OCI-LY3 (cell line): ENCODE results near the gene AHCYL1.

Source experiments
- H2AFZ ChIP-seq: fragments of 200-600, 300-600 bp; shearing (Covaris generic); 2 replicates; pipeline ENCODE4 v1.6.0; 2014; ENCODE audit warnings: antibody characterized with exemption, low read depth, low read length
- H3K27ac ChIP-seq: fragments of 200-600, 300-600 bp; sonication (generic); 2 replicates; pipeline ENCODE4 v1.5.1; 2014; ENCODE audit warnings: mild to moderate bottlenecking, low read length, moderate library complexity, mixed read lengths
- H3K27me3 ChIP-seq: fragments of 200-600, 300-600 bp; sonication (generic); 2 replicates; pipeline ENCODE4 v1.6.1; 2014; ENCODE audit warnings: low read depth, low read length, mixed read lengths
- H3K36me3 ChIP-seq: fragments of 200-600, 300-600 bp; sonication (generic); replicated peaks from 2 replicates; pipeline ENCODE3; 2014; ENCODE audit warnings: low read depth, low read length, mixed read lengths
- H3K4me1 ChIP-seq: fragments of 300-600, 200-600 bp; sonication (generic); 2 replicates; pipeline ENCODE4 v1.6.1; 2014; ENCODE audit warnings: low read length, mixed read lengths
- H3K4me2 ChIP-seq: fragments of 200-600, 300-600 bp; sonication (generic); 2 replicates; pipeline ENCODE4 v1.6.1; 2014; ENCODE audit warnings: low read length, mixed read lengths
- H3K4me3 ChIP-seq: fragments of 300-600, 200-600 bp; sonication (generic); 2 replicates; pipeline ENCODE4 v1.5.1; 2014; ENCODE audit warnings: antibody characterized with exemption, mild to moderate bottlenecking, low read length, moderate library complexity
- H3K79me2 ChIP-seq: fragments of 300-600, 200-600 bp; shearing (Covaris generic); 2 replicates; pipeline ENCODE4 v1.6.1; 2014; ENCODE audit warnings: mild to moderate bottlenecking, low read length, mixed read lengths
- H3K9ac ChIP-seq: fragments of 300-600, 200-600 bp; shearing (Covaris generic); 2 replicates; pipeline ENCODE4 v1.6.0; 2014; ENCODE audit warnings: mild to moderate bottlenecking, low read length, moderate library complexity
- H3K9me3 ChIP-seq: fragments of 200-600, 300-600 bp; shearing (Covaris generic); 2 replicates; pipeline ENCODE4 v1.6.1; 2014; ENCODE audit warnings: low read length, mixed read lengths; ENCODE audit not compliant: insufficient read depth
- H4K20me1 ChIP-seq: fragments of 200-600, 300-600 bp; sonication (generic); 2 replicates; pipeline ENCODE4 v1.6.1; 2016; ENCODE audit warnings: low read length, mixed read lengths; ENCODE audit not compliant: insufficient read depth
- EZH2phosphoT487 ChIP-seq: fragments of 200-600 bp; shearing (Covaris generic); IDR thresholded peaks from 2 replicates; pipeline ENCODE4 v1.6.1; 2018; ENCODE audit warnings: antibody characterized with exemption, mixed run types, low read depth
- TF ChIP-seq, protein P1 (sequence below): fragments of 200-600, 300-600 bp; sonication (generic); IDR thresholded peaks from 2 replicates; pipeline ENCODE4 v1.5.1; 2014; ENCODE audit warnings: antibody characterized with exemption, low read length, low read depth

Gene AHCYL1

DNA sequence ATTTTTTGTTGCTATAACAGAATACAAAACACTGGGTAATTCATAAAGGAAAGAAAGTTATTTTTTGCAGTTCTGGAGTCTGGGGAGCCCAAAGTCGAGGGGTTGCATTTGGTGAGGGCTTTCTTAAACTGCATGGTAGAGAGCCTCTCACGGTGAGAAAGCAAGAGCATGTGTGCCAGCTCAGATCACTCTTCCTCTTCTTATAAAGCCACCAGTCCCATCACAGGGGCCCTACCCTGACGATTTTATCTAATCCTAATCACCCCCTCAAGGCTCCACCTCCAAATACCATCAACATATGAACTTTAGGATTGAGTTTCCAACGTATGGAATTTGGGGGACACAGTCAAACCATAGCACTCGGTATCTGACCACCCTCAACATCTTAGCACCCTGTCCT, 48.9 kb downstream of the AHCYL1 start:
- Histone ChIP-seq H2AFZ (peak overlapping the region; percentile 81), H3K27ac (peak overlapping the region; percentile 68), H3K36me3 (peaks cover 4% of the 10 kb centered on the region), H4K20me1 (no peaks in the 10 kb centered on the region), H3K4me3 (peak overlapping the region; percentile 95), H3K4me1 (peaks cover 30% of the 10 kb centered on the region), H3K79me2 (peaks cover 19% of the 10 kb centered on the region), H3K4me2 (peak overlapping the region; percentile 96), H3K9me3 (no peaks in the 10 kb centered on the region), H3K9ac (no peak overlapping the region), H3K27me3 (no peaks in the 10 kb centered on the region)
- no peak for TF ChIP-seq EZH2phosphoT487
- TF ChIP-seq, protein P1, sequence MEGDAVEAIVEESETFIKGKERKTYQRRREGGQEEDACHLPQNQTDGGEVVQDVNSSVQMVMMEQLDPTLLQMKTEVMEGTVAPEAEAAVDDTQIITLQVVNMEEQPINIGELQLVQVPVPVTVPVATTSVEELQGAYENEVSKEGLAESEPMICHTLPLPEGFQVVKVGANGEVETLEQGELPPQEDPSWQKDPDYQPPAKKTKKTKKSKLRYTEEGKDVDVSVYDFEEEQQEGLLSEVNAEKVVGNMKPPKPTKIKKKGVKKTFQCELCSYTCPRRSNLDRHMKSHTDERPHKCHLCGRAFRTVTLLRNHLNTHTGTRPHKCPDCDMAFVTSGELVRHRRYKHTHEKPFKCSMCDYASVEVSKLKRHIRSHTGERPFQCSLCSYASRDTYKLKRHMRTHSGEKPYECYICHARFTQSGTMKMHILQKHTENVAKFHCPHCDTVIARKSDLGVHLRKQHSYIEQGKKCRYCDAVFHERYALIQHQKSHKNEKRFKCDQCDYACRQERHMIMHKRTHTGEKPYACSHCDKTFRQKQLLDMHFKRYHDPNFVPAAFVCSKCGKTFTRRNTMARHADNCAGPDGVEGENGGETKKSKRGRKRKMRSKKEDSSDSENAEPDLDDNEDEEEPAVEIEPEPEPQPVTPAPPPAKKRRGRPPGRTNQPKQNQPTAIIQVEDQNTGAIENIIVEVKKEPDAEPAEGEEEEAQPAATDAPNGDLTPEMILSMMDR = no peak

DNA sequence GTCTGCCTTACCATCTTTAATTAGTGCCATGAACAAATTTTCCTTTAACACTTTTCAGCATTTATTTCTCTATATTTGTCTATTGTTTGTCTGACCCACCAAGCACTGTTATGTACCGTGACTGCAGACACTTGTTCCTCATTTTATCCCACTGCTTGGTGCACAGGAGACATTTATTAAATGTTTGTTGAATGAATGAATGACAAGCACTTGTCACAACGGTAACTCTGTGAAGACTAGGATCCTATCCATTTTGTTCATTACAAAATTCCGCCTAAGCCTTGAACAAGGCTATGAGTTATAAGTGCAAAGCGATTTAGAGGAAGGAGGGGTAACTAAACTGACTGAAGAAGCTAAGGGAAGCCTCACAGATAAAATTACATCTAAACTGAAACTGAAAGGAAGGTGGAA, 49.5 kb downstream of the AHCYL1 start:
- TF ChIP-seq, protein P1 = no peak
- no peak for TF ChIP-seq EZH2phosphoT487
- H3K27ac ChIP-seq = peak overlapping the region; percentile 68
- peaks cover 9% of the 10 kb centered on the region for H3K36me3 ChIP-seq
- H3K27me3 ChIP-seq = no peaks in the 10 kb centered on the region
- H3K4me2 ChIP-seq = peak overlapping the region; percentile 96
- no peaks in the 10 kb centered on the region for H4K20me1 ChIP-seq
- H2AFZ ChIP-seq = peak overlapping the region; percentile 71; the same call in 1 of the 2 replicates
- H3K4me1 ChIP-seq = peaks cover 30% of the 10 kb centered on the region
- peaks cover 19% of the 10 kb centered on the region for H3K79me2 ChIP-seq
- H3K4me3 ChIP-seq = peak overlapping the region; percentile 95
- H3K9me3 ChIP-seq = no peaks in the 10 kb centered on the region
- H3K9ac ChIP-seq = peak overlapping the region; percentile 67

DNA sequence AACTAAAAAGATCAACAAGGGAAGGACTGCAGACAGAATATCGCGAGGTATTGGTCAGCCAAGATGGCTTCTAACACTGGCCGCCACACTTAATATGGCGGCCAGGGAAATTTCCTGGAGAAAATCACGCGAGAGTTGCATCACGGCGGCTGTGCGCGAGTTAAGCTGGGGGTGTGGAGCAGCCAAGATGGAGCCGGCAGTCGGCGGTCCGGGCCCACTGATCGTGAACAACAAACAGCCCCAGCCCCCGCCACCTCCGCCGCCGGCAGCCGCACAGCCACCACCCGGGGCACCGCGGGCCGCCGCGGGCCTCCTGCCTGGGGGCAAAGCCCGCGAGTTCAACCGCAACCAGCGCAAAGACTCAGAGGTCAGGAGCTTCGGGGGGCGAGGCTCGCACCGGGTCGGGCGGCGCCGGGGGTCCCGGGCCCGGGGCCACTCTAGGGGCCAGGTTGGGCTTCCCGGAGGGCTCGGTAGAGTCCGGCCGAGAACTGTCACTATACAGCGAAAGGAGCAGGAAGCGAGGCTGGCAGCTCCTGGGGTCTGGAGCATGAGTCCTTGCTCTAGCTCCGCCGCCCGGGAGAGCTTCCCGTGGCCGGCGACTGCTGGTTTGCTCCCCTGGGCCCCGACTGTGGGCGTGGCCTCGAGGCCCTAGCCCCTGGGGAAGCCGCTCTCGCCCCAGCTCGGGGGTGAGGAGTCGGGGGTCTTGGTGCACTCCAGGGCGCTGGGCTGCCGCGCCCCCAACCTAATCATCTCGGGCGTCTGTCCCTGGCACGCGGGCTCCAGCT, 50.1 kb downstream of the AHCYL1 start, which contains the start of gene STRIP1:
TSS of gene STRIP1 (plus strand) at position 174 of the 785 bp plus-strand sequence. CDS start at position 188, 14 bp downstream.
- no peak for TF ChIP-seq EZH2phosphoT487
- TF ChIP-seq, protein P1 = no peak
- peak within 1 kb of the TSS; percentile 68 for H3K27ac ChIP-seq
- no peaks in the 10 kb centered on the region for H3K27me3 ChIP-seq
- peak within 1 kb of the TSS; percentile 81 for H2AFZ ChIP-seq
- H3K36me3 ChIP-seq = peaks cover 9% of the 10 kb centered on the region
- H3K4me3 ChIP-seq = peak within 1 kb of the TSS; percentile 95
- H3K79me2 ChIP-seq = peaks cover 19% of the 10 kb centered on the region
- H3K9me3 ChIP-seq = no peaks in the 10 kb centered on the region
- H4K20me1 ChIP-seq = no peaks in the 10 kb centered on the region
- H3K9ac ChIP-seq = peak within 1 kb of the TSS; percentile 89
- H3K4me1 ChIP-seq = peaks cover 28% of the 10 kb centered on the region
- peak within 1 kb of the TSS; percentile 96 for H3K4me2 ChIP-seq

DNA sequence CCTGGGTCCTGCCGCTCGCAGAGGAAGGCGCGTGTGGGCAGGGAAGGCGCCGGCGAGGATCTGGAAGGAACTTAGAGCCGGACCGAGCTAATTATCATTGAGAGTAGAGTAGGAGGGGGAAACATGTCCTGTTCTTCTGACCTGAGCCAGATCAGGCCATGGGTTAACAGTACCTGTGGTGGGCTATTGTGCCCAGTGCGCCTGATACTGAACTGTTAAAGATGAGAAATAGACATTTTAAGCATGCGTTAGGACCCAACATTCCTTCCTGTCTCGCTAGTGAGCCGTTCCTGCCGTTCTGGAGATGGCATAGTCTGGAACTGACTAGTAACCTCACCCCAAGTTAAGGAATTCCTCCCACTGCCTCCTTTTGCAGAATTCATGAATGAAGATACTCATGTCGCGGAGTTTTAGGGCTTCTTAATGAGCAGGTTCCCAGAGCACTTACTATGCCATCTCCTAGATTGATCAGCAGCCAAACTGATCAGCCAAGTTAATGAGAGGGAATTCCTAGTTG, 50.7 kb downstream of the AHCYL1 start:
- no peak overlapping the region for H3K27ac ChIP-seq
- H4K20me1 ChIP-seq = no peaks in the 10 kb centered on the region
- peaks cover 19% of the 10 kb centered on the region for H3K79me2 ChIP-seq
- no peaks in the 10 kb centered on the region for H3K27me3 ChIP-seq
- TF ChIP-seq EZH2phosphoT487 = no peak
- TF ChIP-seq, protein P1 = no peak
- peak overlapping the region; percentile 89 for H3K9ac ChIP-seq
- H3K4me2 ChIP-seq = peak overlapping the region; percentile 95
- H3K4me1 ChIP-seq = peaks cover 28% of the 10 kb centered on the region
- H3K9me3 ChIP-seq = no peaks in the 10 kb centered on the region
- peaks cover 9% of the 10 kb centered on the region for H3K36me3 ChIP-seq
- peak overlapping the region; percentile 95 for H3K4me3 ChIP-seq
- no peak overlapping the region for H2AFZ ChIP-seq
